ENCODE data around the gene CHORDC1.
"Not testable (repeated sequence)": the region's sequence is repeated elsewhere in the genome, so short reads cannot be mapped to it uniquely, and the experiment has no call there.

The CHORDC1 gene

GRCh38 chr11:90222459-90223247 is at the start of gene CHORDC1:
Gene CHORDC1 (minus strand): TSS chr11:90223049. CDS start chr11:90222954, 95 bp downstream.
- peak; percentile 92 for DNase-seq (ENCODE audit: low spot score)

- no peak for DNase-seq (ENCODE audit: low spot score)
Observed at GRCh38 chr11:90257158-90257525, 34.3 kb upstream of the CHORDC1 start.

GRCh38 chr11:90256404-90257157 is 33.7 kb upstream of the CHORDC1 start:
- no peak for DNase-seq (ENCODE audit: low spot score)

- no peak for DNase-seq (ENCODE audit: low spot score)
Observed at GRCh38 chr11:90254065-90254464, 31.2 kb upstream of the CHORDC1 start.

- DNase-seq (ENCODE audit: low spot score), result no peak
Observed at GRCh38 chr11:90252053-90252452, 29.2 kb upstream of the CHORDC1 start.

GRCh38 chr11:90251599-90251998 is 28.8 kb upstream of the CHORDC1 start:
- no peak for DNase-seq (ENCODE audit: low spot score)

GRCh38 chr11:90250970-90251369 is 28.1 kb upstream of the CHORDC1 start:
- DNase-seq (ENCODE audit: low spot score), result no peak

GRCh38 chr11:90246468-90246867 is 23.6 kb upstream of the CHORDC1 start:
- DNase-seq (ENCODE audit: low spot score), result no peak

GRCh38 chr11:90243534-90243933 is 20.7 kb upstream of the CHORDC1 start:
- no peak for DNase-seq (ENCODE audit: low spot score)

GRCh38 chr11:90242894-90243416 is 20.1 kb upstream of the CHORDC1 start:
- DNase-seq (ENCODE audit: low spot score), result no peak

- no peak for DNase-seq (ENCODE audit: low spot score)
Observed at GRCh38 chr11:90241414-90241813, 18.6 kb upstream of the CHORDC1 start.

- DNase-seq (ENCODE audit: low spot score), result not testable (repeated sequence)
Observed at GRCh38 chr11:90239967-90240636, 17.3 kb upstream of the CHORDC1 start.

GRCh38 chr11:90237004-90237403 is 14.2 kb upstream of the CHORDC1 start:
- no peak for DNase-seq (ENCODE audit: low spot score)

GRCh38 chr11:90235526-90235925 is 12.7 kb upstream of the CHORDC1 start:
- no peak for DNase-seq (ENCODE audit: low spot score)

- DNase-seq (ENCODE audit: low spot score), result no peak
Observed at GRCh38 chr11:90234977-90235376, 12.1 kb upstream of the CHORDC1 start.

- no peak for DNase-seq (ENCODE audit: low spot score)
Observed at GRCh38 chr11:90229791-90230190, 6.9 kb upstream of the CHORDC1 start.

GRCh38 chr11:90228056-90228455 is 5.2 kb upstream of the CHORDC1 start:
- no peak for DNase-seq (ENCODE audit: low spot score)

- DNase-seq (ENCODE audit: low spot score), result no peak
Observed at GRCh38 chr11:90223248-90223585, 368 bp upstream of the CHORDC1 start.

- no peak for DNase-seq (ENCODE audit: low spot score)
Observed at GRCh38 chr11:90221803-90222458, 918 bp downstream of the CHORDC1 start.

GRCh38 chr11:90220391-90220790 is 2.5 kb downstream of the CHORDC1 start:
- DNase-seq (ENCODE audit: low spot score), result no peak

- DNase-seq (ENCODE audit: low spot score), result no peak
Observed at GRCh38 chr11:90219438-90219837, 3.4 kb downstream of the CHORDC1 start.

- DNase-seq (ENCODE audit: low spot score), result no peak
Observed at GRCh38 chr11:90218606-90219005, 4.2 kb downstream of the CHORDC1 start.
